ENCODE data around the gene LRRC38.

The LRRC38 gene

GRCh38 chr1:13523780-13524477, 10.1 kb upstream of the LRRC38 start:
- Histone ChIP-seq H3K9ac (no peak overlapping the region), H3K36me3 (ENCODE audit: control insufficient read depth, insufficient read depth, low read length) (no peaks in the 10 kb centered on the region), H3K27me3 (ENCODE audit: control insufficient read depth, insufficient read depth, low read length) (no peaks in the 10 kb centered on the region), H3K4me1 (no peaks in the 10 kb centered on the region), H3K79me2 (no peaks in the 10 kb centered on the region), H3K4me3 (ENCODE audit: low read depth, low read length) (no peak overlapping the region), H3K9me3 (ENCODE audit: control insufficient read depth, low read length) (no peaks in the 10 kb centered on the region), H3K4me2 (ENCODE audit: low read length) (no peak overlapping the region), H2AFZ (no peak overlapping the region), H3K27ac (no peak overlapping the region)
- TF ChIP-seq CTCF (IDR thresholded peaks at IDR 0.05), result no peak

GRCh38 chr1:13520985-13521384, 7.2 kb upstream of the LRRC38 start:
- H3K9me3 ChIP-seq (ENCODE audit: control insufficient read depth, low read length), result no peaks in the 10 kb centered on the region
- H3K27me3 ChIP-seq (ENCODE audit: control insufficient read depth, insufficient read depth, low read length), result no peaks in the 10 kb centered on the region
- H3K4me1 ChIP-seq, result no peaks in the 10 kb centered on the region
- H3K79me2 ChIP-seq, result no peaks in the 10 kb centered on the region
- no peak for TF ChIP-seq CTCF (IDR thresholded peaks at IDR 0.05)
- H3K4me2 ChIP-seq (ENCODE audit: low read length), result no peak overlapping the region
- no peak overlapping the region for H3K4me3 ChIP-seq (ENCODE audit: low read depth, low read length)
- H3K27ac ChIP-seq, result no peak overlapping the region
- H3K36me3 ChIP-seq (ENCODE audit: control insufficient read depth, insufficient read depth, low read length), result no peaks in the 10 kb centered on the region
- H3K9ac ChIP-seq, result no peak overlapping the region
- no peak overlapping the region for H2AFZ ChIP-seq

GRCh38 chr1:13517193-13517812, 3.5 kb upstream of the LRRC38 start:
- Histone ChIP-seq H3K27ac (no peak overlapping the region), H3K4me3 (ENCODE audit: low read depth, low read length) (no peak overlapping the region), H3K27me3 (ENCODE audit: control insufficient read depth, insufficient read depth, low read length) (no peaks in the 10 kb centered on the region), H3K4me1 (no peaks in the 10 kb centered on the region), H3K36me3 (ENCODE audit: control insufficient read depth, insufficient read depth, low read length) (no peaks in the 10 kb centered on the region), H3K4me2 (ENCODE audit: low read length) (no peak overlapping the region), H3K9ac (no peak overlapping the region), H3K9me3 (ENCODE audit: control insufficient read depth, low read length) (no peaks in the 10 kb centered on the region), H3K79me2 (no peaks in the 10 kb centered on the region), H2AFZ (no peak overlapping the region)
- TF ChIP-seq CTCF (IDR thresholded peaks at IDR 0.05), result no peak

DNA sequence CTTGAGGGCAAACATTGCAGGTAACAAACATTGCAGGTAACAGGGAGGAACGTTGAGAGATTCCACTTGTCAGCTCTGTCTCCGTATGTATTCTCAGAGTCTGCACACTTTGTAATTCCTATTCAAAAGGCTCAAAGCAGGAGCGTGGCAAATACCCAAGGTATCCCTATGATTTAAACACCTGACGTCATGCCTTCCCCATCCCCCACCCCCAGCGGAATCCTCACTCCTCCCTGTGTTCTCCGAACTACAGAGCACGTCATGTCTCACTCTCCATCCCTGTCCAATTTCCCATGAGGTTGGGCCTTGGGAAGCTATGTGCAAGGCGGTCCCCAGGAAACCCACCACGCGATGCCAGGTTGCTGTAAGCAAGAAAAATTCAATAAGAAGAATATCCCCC, 2.8 kb upstream of the LRRC38 start:
- H3K79me2 ChIP-seq, result no peaks in the 10 kb centered on the region
- no peak overlapping the region for H3K9ac ChIP-seq
- no peak overlapping the region for H3K4me2 ChIP-seq (ENCODE audit: low read length)
- no peak overlapping the region for H3K27ac ChIP-seq
- H3K9me3 ChIP-seq (ENCODE audit: control insufficient read depth, low read length), result no peaks in the 10 kb centered on the region
- H3K4me3 ChIP-seq (ENCODE audit: low read depth, low read length), result no peak overlapping the region
- H3K27me3 ChIP-seq (ENCODE audit: control insufficient read depth, insufficient read depth, low read length), result no peaks in the 10 kb centered on the region
- H3K36me3 ChIP-seq (ENCODE audit: control insufficient read depth, insufficient read depth, low read length), result no peaks in the 10 kb centered on the region
- TF ChIP-seq CTCF (IDR thresholded peaks at IDR 0.05), result no peak
- H3K4me1 ChIP-seq, result no peaks in the 10 kb centered on the region
- H2AFZ ChIP-seq, result no peak overlapping the region

DNA sequence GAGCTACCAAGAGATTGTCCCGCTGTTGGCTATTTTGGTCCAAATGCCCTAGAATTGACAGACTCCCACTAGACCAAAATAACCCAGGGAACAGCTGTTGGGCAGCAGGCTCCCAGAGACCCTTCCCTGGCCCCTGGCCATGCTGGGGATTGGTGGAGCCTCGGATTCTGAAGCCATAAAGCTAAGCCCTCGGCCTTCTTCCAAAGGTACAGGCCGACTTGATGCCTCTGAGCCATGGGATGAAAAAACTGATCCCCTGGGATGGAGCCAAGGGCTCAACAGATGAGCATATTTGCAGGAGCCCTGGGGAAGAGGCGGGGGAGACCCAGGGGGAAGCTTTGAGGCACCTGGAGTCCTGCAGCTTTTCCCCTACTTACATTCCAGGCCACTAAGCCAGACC, 1.0 kb upstream of the LRRC38 start:
- H2AFZ ChIP-seq, result no peak overlapping the region
- H3K4me1 ChIP-seq, result no peaks in the 10 kb centered on the region

More for the DNA sequence above, 1.0 kb upstream of the LRRC38 start:
- no peak overlapping the region for H3K9ac ChIP-seq
- H3K79me2 ChIP-seq, result no peaks in the 10 kb centered on the region
- H3K27ac ChIP-seq, result no peak overlapping the region
- no peak for TF ChIP-seq CTCF (IDR thresholded peaks at IDR 0.05)
- H3K4me2 ChIP-seq (ENCODE audit: low read length), result no peak overlapping the region
- H3K4me3 ChIP-seq (ENCODE audit: low read depth, low read length), result no peak overlapping the region
- no peaks in the 10 kb centered on the region for H3K9me3 ChIP-seq (ENCODE audit: control insufficient read depth, low read length)
- no peaks in the 10 kb centered on the region for H3K36me3 ChIP-seq (ENCODE audit: control insufficient read depth, insufficient read depth, low read length)
- H3K27me3 ChIP-seq (ENCODE audit: control insufficient read depth, insufficient read depth, low read length), result no peaks in the 10 kb centered on the region
